Gastroesophageal sphincter (tissue), 4 donors: ENCODE data around the gene WBP4. TPM values are rescaled to one million over a fixed set of nuclear protein-coding genes. Genes with fewer than 3 reads are reported as not detected.

Experiments
- ATAC-seq: fragments of 150-250 bp; one replicate; pipeline ENCODE4 v1.9.1; 2016; ENCODE audit warnings: mild to moderate bottlenecking, moderate library complexity
- H3K27ac ChIP-seq, 4 donors: fragments of 200-600 bp; sonication (generic) in 3 of 4; 1 replicate in 3 of 4; 2 replicates in 1 of 4; pipeline ENCODE4 v1.5.1; 2016 to 2019
- H3K27me3 ChIP-seq: fragments of 200-600 bp; sonication (generic); one replicate; pipeline ENCODE4 v1.5.1; 2019
- H3K36me3 ChIP-seq, 2 donors: fragments of 200-600 bp; sonication (generic); one replicate each; pipeline ENCODE4 v1.5.1; 2019; ENCODE audit warnings: control low read depth in 1 of 2
- H3K4me1 ChIP-seq, 3 donors: fragments of 200-600 bp; sonication (generic); 1 replicate in 2 of 3; 2 replicates in 1 of 3; pipeline ENCODE4 v1.5.1; 2016 to 2019; ENCODE audit warnings: control low read depth in 2 of 3
- H3K4me3 ChIP-seq, 2 donors: fragments of 200-600 bp; sonication (generic); one replicate each; pipeline ENCODE4 v1.5.1; 2019; ENCODE audit warnings: mild to moderate bottlenecking in 1 of 2, moderate library complexity in 1 of 2
- H3K9me3 ChIP-seq, 3 donors: fragments of 200-600 bp; sonication (generic); one replicate each; pipeline ENCODE4 v1.5.1; 2017 to 2019; ENCODE audit warnings: control low read depth in 2 of 3
- EP300 ChIP-seq: sonication (generic); formaldehyde crosslinking; IDR thresholded peaks from one replicate; pipeline ENCODE4 v1.6.1; 2017; ENCODE audit warnings: antibody characterized with exemption, mild to moderate bottlenecking
- POLR2A ChIP-seq, 2 donors: fragments of 450-650 bp; IDR thresholded peaks; one replicate each; pipeline ENCODE4 v1.6.1; 2017; ENCODE audit warnings: antibody characterized with exemption in 2 of 2, mild to moderate bottlenecking in 2 of 2, moderate library complexity in 1 of 2
- POLR2AphosphoS5 ChIP-seq: sonication (generic); formaldehyde crosslinking; IDR thresholded peaks from one replicate; pipeline ENCODE4 v1.6.1; 2017; ENCODE audit warnings: antibody characterized with exemption
- WGBS, 2 donors: methylation state at CpG; one replicate each; pipeline ENCODE4 v1.1.5; 2018; ENCODE audit warnings: low coverage in 1 of 2; 5-methylcytosine and 5-hydroxymethylcytosine counted together
- total RNA-seq, 4 donors: library from RNA; depleted of rRNA; stranded (reverse); fragments of >200 nt; gene quantifications; one replicate each; pipeline ENCODE4 v1.1.0, GENCODE V29; 2016
- TF ChIP-seq, protein P1 (sequence below), 4 experiments: fragments of 200-600 bp in 2 of 4; fragments of 450-650 bp in 2 of 4; sonication (generic) in 1 of 4; IDR thresholded peaks; one replicate each; pipeline ENCODE4 v1.5.1; 2017 to 2019; ENCODE audit warnings: antibody characterized with exemption in 4 of 4, mild to moderate bottlenecking in 2 of 4, moderate library complexity in 2 of 4

WBP4 gene
- total RNA-seq, 4 donors from 2014 or later: 19.3 to 33.1 (median 25.1) TPM

DNA sequence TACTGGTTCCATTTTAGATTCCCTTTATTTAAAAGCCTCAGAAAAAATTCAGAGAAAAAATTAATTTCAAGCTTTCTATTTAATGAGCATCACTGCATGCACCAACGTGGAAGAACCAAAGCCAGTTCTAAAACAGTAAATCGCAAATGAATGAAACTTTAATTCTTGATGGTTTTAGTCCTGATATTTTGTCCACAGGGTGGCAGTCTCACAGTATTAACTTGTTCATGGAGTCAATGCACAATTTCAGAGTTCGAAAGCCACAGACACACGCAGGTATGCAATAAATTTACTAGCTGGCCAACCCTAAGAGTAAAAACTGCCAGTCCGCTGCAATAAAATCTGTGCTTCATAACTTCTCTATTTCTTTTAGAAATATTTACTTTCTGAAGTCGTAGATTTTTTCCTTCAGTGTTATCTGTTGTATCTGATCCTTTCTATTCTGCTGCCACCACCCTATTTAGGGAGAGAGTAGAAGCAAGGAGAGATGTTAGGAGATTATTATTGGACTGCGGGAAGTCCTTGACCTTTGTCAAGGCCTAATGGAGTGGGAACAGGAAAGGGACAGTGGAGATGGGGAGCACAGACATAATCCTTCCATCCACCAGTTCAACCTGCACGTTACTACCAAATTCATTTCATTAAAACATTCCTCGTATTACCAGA, 7.0 kb upstream of the WBP4 start:
- H3K4me1 ChIP-seq: peaks cover 7 to 94% (median 25%) of the 10 kb centered on the region in 3 donors
- H3K4me3 ChIP-seq: no peak overlapping the region
- no peaks in the 10 kb centered on the region for H3K27me3 ChIP-seq
- no peaks in the 10 kb centered on the region for H3K9me3 ChIP-seq
- 51 to 54% methylated on average over 9 of the region's 9 CpGs for WGBS, 2 donors
- H3K27ac ChIP-seq: peak overlapping the region in 2 of 4 donors; percentile 64
- no peaks in the 10 kb centered on the region for H3K36me3 ChIP-seq
- no peak for TF ChIP-seq POLR2AphosphoS5
- TF ChIP-seq, protein P1, sequence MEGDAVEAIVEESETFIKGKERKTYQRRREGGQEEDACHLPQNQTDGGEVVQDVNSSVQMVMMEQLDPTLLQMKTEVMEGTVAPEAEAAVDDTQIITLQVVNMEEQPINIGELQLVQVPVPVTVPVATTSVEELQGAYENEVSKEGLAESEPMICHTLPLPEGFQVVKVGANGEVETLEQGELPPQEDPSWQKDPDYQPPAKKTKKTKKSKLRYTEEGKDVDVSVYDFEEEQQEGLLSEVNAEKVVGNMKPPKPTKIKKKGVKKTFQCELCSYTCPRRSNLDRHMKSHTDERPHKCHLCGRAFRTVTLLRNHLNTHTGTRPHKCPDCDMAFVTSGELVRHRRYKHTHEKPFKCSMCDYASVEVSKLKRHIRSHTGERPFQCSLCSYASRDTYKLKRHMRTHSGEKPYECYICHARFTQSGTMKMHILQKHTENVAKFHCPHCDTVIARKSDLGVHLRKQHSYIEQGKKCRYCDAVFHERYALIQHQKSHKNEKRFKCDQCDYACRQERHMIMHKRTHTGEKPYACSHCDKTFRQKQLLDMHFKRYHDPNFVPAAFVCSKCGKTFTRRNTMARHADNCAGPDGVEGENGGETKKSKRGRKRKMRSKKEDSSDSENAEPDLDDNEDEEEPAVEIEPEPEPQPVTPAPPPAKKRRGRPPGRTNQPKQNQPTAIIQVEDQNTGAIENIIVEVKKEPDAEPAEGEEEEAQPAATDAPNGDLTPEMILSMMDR (IDR thresholded peaks at IDR 0.05): peak; percentile 24 to 66 (median 62)
- peak; percentile 22 for ATAC-seq

DNA sequence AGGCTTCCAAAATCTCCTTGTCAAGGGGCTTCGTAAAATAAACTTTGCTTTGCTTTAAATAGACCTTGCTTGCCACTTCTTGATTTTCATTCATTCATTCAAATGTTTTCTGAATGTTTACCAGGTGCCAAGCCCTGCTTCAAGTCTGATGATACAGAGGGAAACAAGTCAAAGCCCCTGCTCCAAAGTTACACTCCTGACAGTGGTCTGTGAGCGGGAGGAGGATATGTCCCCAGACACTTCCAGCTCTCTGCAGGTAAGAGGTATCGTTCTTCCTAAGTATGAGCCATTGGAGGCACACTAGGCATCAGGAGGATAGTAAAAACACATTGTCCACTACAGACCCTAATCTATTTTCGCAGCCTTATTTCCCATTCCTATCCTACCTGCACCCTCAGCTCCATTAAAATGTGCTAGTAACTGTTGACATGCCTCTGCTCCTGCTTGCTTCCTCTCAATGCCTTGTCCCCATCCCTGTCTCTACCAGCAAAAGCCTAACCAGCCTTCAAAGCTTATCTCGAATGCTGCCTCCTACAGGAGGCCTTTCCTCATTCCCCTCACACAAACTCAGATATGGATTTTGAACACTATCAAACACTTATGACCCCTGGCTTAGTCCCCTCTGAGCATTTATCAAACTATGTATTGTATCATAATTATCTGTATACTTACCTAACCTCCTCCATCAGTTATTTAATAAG, 6.2 kb upstream of the WBP4 start:
- 82 to 94% methylated on average over 3 to 5 of the region's 5 CpGs for WGBS, 2 donors
- Histone ChIP-seq H3K4me3 (no peak overlapping the region), H3K27ac (peak overlapping the region in 2 of 4 donors; percentile 64), H3K4me1 (peaks cover 7 to 88% (median 25%) of the 10 kb centered on the region in 3 donors), H3K27me3 (no peaks in the 10 kb centered on the region), H3K9me3 (no peaks in the 10 kb centered on the region), H3K36me3 (no peaks in the 10 kb centered on the region)
- no peak for ATAC-seq
- TF ChIP-seq POLR2AphosphoS5 (no peak), EP300 (no peak), POLR2A (IDR thresholded peaks at IDR 0.05) (no peak)
- TF ChIP-seq, protein P1 (IDR thresholded peaks at IDR 0.05): peak in 1 of 4 experiments; percentile 26

DNA sequence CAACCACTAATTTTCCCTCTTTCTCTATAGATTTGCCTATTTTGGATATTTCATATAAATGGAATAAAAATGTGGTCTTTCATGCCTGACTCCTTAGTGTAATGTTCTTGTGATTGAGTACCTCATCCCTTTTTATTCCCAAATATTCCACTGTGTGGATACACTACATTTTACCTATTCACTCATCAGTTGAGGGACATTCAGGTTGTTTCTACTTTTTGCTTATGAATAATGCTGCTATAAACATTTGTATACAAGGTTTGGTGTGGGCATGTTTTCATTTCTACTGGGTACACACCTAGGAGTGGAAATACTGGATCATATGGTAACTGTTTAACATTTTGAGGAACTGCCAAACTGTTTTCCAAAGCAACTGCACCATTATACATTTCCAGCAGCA, 5.1 kb upstream of the WBP4 start:
- ATAC-seq: no peak
- Histone ChIP-seq H3K4me3 (no peak overlapping the region), H3K9me3 (no peaks in the 10 kb centered on the region), H3K27me3 (no peaks in the 10 kb centered on the region), H3K27ac (no peak overlapping the region), H3K4me1 (peaks cover 7 to 77% (median 25%) of the 10 kb centered on the region in 3 donors), H3K36me3 (no peaks in the 10 kb centered on the region)
- no peak for TF ChIP-seq POLR2AphosphoS5
- no peak for TF ChIP-seq POLR2A (IDR thresholded peaks at IDR 0.05)
- TF ChIP-seq, protein P1 (IDR thresholded peaks at IDR 0.05): no peak
- TF ChIP-seq EP300: no peak

DNA sequence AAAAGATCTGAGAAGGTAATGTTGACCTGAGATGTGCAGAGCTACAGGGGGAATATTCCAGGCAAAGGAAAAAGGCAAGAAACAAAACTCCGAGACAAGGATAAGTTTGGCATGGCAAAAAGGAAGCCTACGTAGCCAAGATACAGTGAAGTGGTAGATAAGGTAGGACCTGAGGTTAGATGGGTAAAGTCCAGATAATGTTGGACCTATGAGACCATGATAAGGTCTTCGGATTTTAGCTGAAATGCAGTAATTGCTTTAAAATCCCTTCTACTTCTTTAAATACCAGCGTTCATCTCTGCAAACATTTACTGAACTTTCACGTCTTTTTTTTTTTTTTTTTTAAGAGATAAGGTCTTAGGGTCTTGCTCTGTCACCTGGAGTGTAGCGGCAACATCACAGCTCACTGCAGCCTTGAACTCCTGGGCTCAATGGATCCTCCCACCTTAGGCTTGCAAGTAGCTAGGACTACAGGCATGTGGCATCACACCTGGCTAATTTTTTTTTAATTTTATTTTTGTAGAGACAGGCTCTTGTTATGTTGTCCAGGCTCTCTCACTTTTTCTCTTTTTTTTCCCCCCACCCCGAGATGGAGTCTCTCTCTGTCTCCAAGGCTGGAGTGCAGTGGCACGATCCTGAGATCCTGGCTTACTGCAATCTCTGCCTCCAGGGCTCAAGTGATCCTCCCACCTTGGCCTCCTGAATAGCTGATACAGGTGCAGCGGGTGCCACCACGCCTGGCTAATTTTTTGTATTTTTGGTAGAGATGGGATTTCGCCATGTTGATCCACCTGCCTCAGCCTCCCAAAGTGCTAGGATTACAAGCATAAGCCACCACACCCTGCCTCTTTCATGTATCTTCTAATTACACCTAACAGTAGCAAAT, 4.2 kb upstream of the WBP4 start:
- Histone ChIP-seq H3K9me3 (no peaks in the 10 kb centered on the region), H3K4me1 (peaks cover 7 to 73% (median 25%) of the 10 kb centered on the region in 3 donors), H3K27me3 (no peaks in the 10 kb centered on the region), H3K27ac (no peak overlapping the region), H3K4me3 (no peak overlapping the region), H3K36me3 (no peaks in the 10 kb centered on the region)
- ATAC-seq: no peak
- 83% methylated on average over 7 to 11 of the region's 11 CpGs for WGBS, 2 donors
- TF ChIP-seq EP300 (no peak), POLR2AphosphoS5 (no peak), POLR2A (IDR thresholded peaks at IDR 0.05) (no peak)
- TF ChIP-seq, protein P1 (IDR thresholded peaks at IDR 0.05): no peak
